Epithelial cell of proximal tubule (primary cell): ENCODE results near the gene ST6GALNAC2. TPM values are rescaled to one million over a fixed set of nuclear protein-coding genes. Genes with fewer than 3 reads are reported as not detected.

ENCODE experiments used
- DNase-seq: peaks from one replicate; pipeline ENCODE4 v3.0.0-alpha.2; 2011; ENCODE audit warnings: low read depth
- H3K4me3 ChIP-seq: 2 replicates; pipeline ENCODE4 v1.5.1; 2011; ENCODE audit warnings: low read depth, mild to moderate bottlenecking, low read length
- total RNA-seq: library from RNA; depleted of rRNA; stranded (reverse); fragments of >200 nt; gene quantifications from 2 replicates; pipeline ENCODE4 v1.2.3, GENCODE V29; 2015
- TF ChIP-seq, protein P1 (sequence below): conservative IDR thresholded peaks from 2 replicates; pipeline ENCODE4 v1.5.1; 2012; ENCODE audit warnings: low read depth, mild to moderate bottlenecking, low read length

The ST6GALNAC2 gene
- total RNA-seq, 1 donor from 2014 or later, result 2.9 TPM

DNA sequence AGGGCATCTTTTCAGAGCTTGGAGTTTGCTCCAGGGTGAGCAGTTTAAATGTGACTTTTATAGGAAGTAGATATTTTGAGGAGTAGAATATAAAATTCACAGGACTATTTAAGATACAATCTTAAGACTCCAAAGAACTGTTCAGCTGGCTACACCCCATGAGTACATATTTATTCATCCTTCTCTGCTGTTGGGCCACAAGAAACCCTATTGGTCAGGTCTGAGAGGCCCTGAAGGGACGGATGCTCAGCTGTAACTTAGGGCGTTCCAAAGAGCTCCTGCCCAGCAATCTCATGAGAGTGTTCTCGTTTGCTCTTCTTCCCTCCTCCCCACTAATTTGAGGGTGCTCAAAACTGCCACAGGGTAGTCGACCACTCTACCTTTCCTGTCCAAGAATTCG, 7.3 kb downstream of the ST6GALNAC2 start:
- no peak overlapping the region for H3K4me3 ChIP-seq
- TF ChIP-seq, protein P1, sequence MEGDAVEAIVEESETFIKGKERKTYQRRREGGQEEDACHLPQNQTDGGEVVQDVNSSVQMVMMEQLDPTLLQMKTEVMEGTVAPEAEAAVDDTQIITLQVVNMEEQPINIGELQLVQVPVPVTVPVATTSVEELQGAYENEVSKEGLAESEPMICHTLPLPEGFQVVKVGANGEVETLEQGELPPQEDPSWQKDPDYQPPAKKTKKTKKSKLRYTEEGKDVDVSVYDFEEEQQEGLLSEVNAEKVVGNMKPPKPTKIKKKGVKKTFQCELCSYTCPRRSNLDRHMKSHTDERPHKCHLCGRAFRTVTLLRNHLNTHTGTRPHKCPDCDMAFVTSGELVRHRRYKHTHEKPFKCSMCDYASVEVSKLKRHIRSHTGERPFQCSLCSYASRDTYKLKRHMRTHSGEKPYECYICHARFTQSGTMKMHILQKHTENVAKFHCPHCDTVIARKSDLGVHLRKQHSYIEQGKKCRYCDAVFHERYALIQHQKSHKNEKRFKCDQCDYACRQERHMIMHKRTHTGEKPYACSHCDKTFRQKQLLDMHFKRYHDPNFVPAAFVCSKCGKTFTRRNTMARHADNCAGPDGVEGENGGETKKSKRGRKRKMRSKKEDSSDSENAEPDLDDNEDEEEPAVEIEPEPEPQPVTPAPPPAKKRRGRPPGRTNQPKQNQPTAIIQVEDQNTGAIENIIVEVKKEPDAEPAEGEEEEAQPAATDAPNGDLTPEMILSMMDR, result no peak
- no peak for DNase-seq

DNA sequence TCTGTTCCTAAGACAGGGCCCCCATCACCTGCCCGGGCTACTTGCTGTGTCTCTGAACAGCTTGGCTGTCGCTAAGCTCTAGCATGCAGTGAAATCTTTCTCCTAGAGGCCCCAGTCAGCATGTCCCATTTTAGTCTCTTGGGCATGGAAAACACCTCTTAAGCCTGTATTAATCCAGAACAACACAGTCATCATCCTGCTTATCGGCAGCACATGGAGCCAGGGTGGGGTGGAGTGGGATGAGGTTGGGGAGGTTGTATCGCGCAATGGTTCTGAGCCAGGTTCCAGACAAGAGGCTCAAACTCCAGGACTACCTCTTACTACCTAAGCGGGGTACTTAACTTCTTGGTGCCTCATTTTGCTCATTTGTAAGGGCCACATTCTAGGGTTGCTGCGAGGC, 7.8 kb downstream of the ST6GALNAC2 start:
- no peak overlapping the region for H3K4me3 ChIP-seq

DNA sequence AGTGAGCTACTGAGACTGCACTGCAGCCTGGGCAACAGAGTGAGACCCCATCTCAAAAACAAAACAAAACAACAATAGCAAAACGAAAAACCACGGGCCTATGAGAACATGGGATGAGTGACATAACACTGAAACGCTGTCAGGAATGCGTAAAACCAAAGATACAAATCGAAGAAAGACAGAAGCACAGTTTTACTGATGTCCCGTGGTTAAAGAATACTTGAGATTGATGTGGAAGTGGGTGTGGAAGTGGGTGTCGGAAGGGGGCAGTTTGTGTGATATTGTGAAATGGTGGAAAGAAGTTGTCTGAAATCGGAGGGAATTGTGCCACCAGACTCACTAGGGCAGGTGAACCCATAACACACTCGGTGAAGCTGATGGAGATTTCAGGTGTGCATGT, 9.5 kb downstream of the ST6GALNAC2 start:
- DNase-seq, result no peak
- H3K4me3 ChIP-seq, result no peak overlapping the region
- TF ChIP-seq, protein P1, result no peak

More for the DNA sequence above, 7.8 kb downstream of the ST6GALNAC2 start:
- DNase-seq, result no peak
- TF ChIP-seq, protein P1, result no peak

- H3K4me3 ChIP-seq, result no peak overlapping the region
- DNase-seq, result no peak
- TF ChIP-seq, protein P1, result no peak
Observed at GRCh38 chr17:76575570-76575969, 10.1 kb downstream of the ST6GALNAC2 start.

DNA sequence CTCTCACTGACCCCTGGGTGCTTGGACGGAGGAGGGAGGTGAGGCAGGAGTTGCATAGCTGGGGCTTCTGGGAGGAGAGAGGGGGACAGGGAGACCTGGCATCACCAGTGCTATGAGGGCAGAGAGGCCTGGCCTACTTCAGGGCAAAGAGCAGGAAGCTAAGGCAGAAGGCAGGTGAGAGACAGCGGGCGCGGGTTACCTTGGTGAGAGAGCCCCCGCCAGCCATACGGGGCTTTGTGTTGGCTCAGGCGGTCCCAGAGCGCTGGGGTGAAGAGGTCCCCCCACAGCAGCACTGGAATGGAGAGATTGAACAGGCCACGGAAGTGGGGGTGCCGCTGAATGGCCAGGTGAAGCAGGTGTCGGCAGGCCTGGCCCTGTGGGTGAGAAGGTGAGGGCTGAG, 11.5 kb downstream of the ST6GALNAC2 start:
- no peak overlapping the region for H3K4me3 ChIP-seq
- TF ChIP-seq, protein P1, result no peak
- DNase-seq, result no peak

DNA sequence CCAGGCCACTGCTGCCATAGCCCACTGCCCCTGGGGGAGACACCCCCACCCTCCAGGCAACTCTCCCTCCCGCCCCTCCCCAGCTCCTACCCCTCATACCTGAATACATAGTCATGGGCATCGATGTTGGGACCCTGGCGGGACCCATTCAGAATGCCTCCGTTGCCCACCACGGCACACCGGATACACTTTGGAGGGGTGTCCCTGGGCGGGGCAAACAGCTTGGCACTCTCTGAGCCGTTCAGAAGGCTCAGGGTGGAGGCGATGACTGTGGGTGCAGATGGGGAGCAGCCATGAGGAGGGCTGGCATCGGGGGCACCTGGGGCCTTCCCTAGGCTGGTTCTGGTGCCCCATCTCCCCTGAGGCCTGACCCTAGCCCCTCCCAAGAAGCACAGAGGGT, 12.6 kb downstream of the ST6GALNAC2 start:
- no peak overlapping the region for H3K4me3 ChIP-seq
- TF ChIP-seq, protein P1, result no peak
- DNase-seq, result no peak

DNA sequence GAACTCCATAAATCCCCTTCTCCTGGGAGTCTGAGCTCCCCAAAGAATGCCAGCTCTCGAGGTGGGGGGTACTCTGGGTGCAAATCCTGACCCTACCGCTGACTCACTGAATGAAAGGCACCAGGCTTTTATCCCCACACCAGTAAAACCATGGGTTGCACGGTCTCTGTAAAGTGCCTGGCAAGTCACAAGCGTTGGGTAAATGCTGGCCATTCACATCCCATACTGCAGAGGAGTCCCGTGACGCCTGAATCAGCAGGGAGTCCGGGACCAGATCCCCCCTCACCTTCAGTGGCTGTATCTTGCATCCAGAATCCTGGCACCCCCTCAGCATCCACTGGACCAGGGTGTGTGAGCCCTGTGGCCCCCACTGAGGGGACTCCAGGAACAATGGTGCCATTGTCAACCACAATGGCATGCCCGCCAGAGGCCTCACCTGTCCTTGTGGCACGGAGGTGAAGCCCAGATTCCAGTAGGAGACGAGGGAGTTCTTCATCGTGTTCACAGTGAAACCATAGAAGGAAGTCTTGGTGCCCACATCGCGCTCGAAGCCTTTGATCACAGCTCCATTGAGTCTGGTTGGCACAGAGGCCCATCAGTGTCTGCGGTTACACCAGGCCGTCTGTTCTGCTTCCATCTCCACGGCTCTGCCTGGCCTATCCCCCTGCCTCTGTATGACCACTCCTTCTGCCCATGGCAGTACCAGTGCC, 13.3 kb downstream of the ST6GALNAC2 start:
- DNase-seq, result no peak
- no peak overlapping the region for H3K4me3 ChIP-seq
- TF ChIP-seq, protein P1, result no peak
